ENCODE measurements around the gene ZMIZ1. TPM values are rescaled to one million over a fixed set of nuclear protein-coding genes. Genes with fewer than 3 reads are reported as not detected.

The ZMIZ1 gene
- total RNA-seq, 2 donors from 2014 or later: 27.2 to 42.2 TPM

DNA sequence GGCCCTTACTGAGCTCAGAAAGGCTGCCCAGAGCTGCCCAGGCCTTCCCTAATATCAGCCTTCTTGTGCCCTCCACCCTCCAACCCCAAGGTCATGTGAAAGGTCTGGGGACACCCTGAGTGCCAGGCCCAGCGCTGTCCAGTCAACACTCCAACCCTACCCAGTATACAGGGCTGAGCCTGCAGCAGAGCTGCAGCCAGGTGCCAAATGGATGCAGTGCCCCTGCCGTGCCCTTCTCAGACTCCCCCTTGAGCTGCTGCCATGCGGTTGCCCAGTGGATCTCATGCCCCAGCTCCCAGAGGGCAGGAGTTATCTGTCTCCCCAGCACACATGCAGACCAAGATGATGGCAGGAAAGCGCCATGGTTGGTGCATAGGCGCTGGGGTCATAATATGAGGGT is 61.5 kb downstream of the ZMIZ1 start:
- DNase-seq (no peak), ATAC-seq (no peak)
- no peaks in the 10 kb centered on the region for H3K27me3 ChIP-seq
- TF ChIP-seq POLR2A (IDR thresholded peaks at IDR 0.05): no peak
- TF ChIP-seq, protein P1, sequence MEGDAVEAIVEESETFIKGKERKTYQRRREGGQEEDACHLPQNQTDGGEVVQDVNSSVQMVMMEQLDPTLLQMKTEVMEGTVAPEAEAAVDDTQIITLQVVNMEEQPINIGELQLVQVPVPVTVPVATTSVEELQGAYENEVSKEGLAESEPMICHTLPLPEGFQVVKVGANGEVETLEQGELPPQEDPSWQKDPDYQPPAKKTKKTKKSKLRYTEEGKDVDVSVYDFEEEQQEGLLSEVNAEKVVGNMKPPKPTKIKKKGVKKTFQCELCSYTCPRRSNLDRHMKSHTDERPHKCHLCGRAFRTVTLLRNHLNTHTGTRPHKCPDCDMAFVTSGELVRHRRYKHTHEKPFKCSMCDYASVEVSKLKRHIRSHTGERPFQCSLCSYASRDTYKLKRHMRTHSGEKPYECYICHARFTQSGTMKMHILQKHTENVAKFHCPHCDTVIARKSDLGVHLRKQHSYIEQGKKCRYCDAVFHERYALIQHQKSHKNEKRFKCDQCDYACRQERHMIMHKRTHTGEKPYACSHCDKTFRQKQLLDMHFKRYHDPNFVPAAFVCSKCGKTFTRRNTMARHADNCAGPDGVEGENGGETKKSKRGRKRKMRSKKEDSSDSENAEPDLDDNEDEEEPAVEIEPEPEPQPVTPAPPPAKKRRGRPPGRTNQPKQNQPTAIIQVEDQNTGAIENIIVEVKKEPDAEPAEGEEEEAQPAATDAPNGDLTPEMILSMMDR (IDR thresholded peaks at IDR 0.05): no peak
- peaks cover 63% of the 10 kb centered on the region for H3K4me1 ChIP-seq
- H3K9me3 ChIP-seq: no peaks in the 10 kb centered on the region
- no peak overlapping the region for H3K4me3 ChIP-seq
- no peak overlapping the region for H3K27ac ChIP-seq
- 80% methylated on average over 5 of the region's 5 CpGs; no CpG with 5 or more reads in 1 of the 2 donors for WGBS, 2 donors
- intact Hi-C loops (cut with DNase I): no loop called here
- no peaks in the 10 kb centered on the region for H3K36me3 ChIP-seq (replicated peaks in 1 of 2; ENCODE audit: insufficient read depth in 1 of 2, low read depth in 2 of 2)

DNA sequence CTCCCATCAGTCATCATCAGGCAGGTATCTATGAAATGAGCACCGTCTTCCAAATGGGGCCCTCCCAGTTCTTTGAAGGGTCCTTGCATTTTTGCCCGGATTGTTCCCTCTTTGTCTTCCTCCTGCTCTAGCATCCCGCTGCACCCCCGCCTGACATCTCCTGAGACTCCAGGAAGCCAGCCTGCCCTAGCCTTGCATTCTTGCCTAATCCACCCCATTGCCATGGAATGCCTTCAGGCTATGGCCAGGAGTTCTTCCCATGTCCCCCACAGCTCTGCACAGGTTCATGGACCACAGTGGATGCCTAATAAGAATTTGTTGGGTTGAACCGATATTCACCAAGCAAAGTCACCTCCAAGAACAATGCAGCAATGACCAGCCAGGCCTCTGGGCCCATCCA is 62.1 kb downstream of the ZMIZ1 start:
- WGBS, 2 donors: 86 to 94% methylated on average over 5 of the region's 5 CpGs
- no peak for TF ChIP-seq POLR2A (IDR thresholded peaks at IDR 0.05)
- TF ChIP-seq, protein P1 (IDR thresholded peaks at IDR 0.05): no peak
- Histone ChIP-seq H3K27me3 (no peaks in the 10 kb centered on the region), H3K27ac (peak overlapping the region in 1 of 4 donors; percentile 15), H3K9me3 (no peaks in the 10 kb centered on the region), H3K4me3 (no peak overlapping the region), H3K36me3 (replicated peaks in 1 of 2; ENCODE audit: insufficient read depth in 1 of 2, low read depth in 2 of 2) (no peaks in the 10 kb centered on the region), H3K4me1 (peaks cover 69% of the 10 kb centered on the region)
- DNase-seq: no peak
- intact Hi-C loops (cut with DNase I): no loop called here
- ATAC-seq: no peak

DNA sequence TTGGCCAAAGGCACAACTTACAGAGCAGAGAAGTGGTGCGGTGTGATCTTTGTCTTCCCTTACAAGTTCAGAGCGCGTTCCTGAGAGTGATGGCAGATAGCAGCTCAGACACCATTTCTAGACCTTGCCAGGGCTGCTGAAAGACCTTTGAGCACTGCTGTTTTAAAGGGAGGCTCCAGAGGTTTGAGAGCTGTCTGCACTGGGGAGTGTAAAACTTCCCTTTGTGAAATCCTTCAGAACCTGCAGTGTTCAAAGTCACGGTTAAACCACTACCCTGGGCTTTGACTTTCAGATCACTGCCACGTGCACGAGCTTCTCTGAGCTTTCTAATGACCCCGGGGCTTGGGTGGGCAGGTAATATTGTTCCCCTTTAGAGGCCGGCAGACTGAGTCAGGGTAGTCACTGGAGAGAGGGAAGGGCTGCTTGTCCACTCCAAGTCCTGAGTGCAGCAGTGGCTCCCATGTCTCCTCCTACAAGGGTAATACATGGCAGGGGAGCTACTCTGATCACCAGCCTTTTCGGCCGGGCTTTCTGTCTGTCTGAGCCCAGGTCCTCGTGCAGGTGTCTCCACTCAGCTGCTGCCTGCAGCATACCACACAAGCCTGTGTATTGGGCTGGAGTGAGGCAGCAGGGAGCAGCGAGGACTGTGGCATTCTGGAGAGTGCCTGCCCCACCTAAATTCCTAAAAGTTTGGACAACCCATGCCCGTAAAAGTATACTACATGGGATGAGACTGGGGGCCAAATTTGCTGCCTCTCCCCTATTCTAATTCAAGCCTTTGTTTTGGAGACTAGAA is 63.3 kb downstream of the ZMIZ1 start:
- Histone ChIP-seq H3K4me1 (peaks cover 67% of the 10 kb centered on the region), H3K27me3 (no peaks in the 10 kb centered on the region), H3K9me3 (no peaks in the 10 kb centered on the region), H3K27ac (peak overlapping the region in 3 of 4 donors; percentile 5 to 31 (median 13)), H3K36me3 (replicated peaks in 1 of 2; ENCODE audit: insufficient read depth in 1 of 2, low read depth in 2 of 2) (no peaks in the 10 kb centered on the region), H3K4me3 (no peak overlapping the region)
- intact Hi-C loops (cut with DNase I): no loop called here
- no peak for ATAC-seq
- no peak for TF ChIP-seq POLR2A (IDR thresholded peaks at IDR 0.05)
- TF ChIP-seq, protein P1 (IDR thresholded peaks at IDR 0.05): no peak
- DNase-seq: no peak
- 67 to 72% methylated on average over 10 to 13 of the region's 13 CpGs for WGBS, 2 donors

DNA sequence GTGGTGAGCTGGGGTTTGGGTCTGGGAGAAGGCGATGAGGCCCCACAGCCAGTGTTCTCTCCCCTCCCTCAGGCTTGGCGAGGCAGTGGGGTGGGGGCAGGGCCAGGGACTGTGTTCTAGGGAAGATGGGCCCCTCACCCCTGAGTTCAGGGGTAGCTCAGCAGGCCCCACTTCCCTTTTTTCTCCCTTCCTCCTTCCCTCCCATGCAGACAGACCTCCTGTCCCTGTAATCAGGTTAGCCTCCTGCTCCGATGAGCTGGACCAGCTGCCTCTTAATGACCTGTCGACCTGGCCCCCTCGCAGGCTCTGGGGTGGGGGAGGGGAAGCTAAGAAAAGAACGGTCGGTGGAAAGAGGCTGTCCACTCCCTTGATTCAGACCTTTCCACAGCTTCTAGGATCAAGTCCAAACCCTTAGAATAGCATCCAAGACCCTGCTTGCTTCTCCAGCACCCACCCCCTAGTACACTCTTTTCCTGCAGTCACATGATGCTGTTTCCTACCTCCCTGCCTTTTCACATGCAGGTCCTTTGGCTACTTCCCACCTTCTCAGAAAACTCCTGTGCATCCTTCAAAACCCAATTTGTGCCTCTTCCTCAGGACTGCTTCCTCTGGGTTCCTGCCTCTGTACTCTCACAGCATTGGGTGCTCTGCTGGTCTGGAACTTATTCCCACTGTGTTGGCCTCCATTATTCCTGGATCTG is 64.1 kb downstream of the ZMIZ1 start:
- no peak for TF ChIP-seq POLR2A (IDR thresholded peaks at IDR 0.05)
- TF ChIP-seq, protein P1 (IDR thresholded peaks at IDR 0.05): no peak
- peaks cover 67% of the 10 kb centered on the region for H3K4me1 ChIP-seq
- intact Hi-C loops (cut with DNase I): no loop called here
- ATAC-seq (no peak), DNase-seq (no peak)
- H3K27me3 ChIP-seq: no peaks in the 10 kb centered on the region
- H3K36me3 ChIP-seq (replicated peaks in 1 of 2; ENCODE audit: insufficient read depth in 1 of 2, low read depth in 2 of 2): no peaks in the 10 kb centered on the region
- H3K4me3 ChIP-seq: no peak overlapping the region
- H3K9me3 ChIP-seq: no peaks in the 10 kb centered on the region
- WGBS, 2 donors: 74 to 87% methylated on average over 7 of the region's 7 CpGs
- no peak overlapping the region for H3K27ac ChIP-seq

Measured in body of pancreas (tissue), 4 donors.